PFSK-1 (cell line): ENCODE data around the gene PHACTR4.

Experiments used
- POLR2AphosphoS5 ChIP-seq: IDR thresholded peaks from 2 replicates; pipeline ENCODE4 v1.6.1; 2012; ENCODE audit warnings: low read depth, mild to moderate bottlenecking, control low read depth, low read length, moderate library complexity
- REST ChIP-seq, 2 experiments: IDR thresholded peaks; 2 replicates each; pipeline versions ENCODE4 v1.6.1 to v1.8.0; 2011 to 2012; ENCODE audit warnings: low read depth in 2 of 2, low read length in 2 of 2, control low read depth in 1 of 2, inconsistent platforms in 1 of 2, mild to moderate bottlenecking in 1 of 2, moderate library complexity in 1 of 2; ENCODE audit not compliant: insufficient read depth in 1 of 2
- SIN3A ChIP-seq: IDR thresholded peaks from 2 replicates; pipeline ENCODE4 v1.6.1; 2012; ENCODE audit warnings: mild to moderate bottlenecking, low read length, moderate library complexity, borderline replicate concordance; ENCODE audit not compliant: insufficient read depth
- TAF1 ChIP-seq: IDR thresholded peaks from 2 replicates; pipeline ENCODE4 v1.6.1; 2012; ENCODE audit warnings: low read length, control low read depth, borderline replicate concordance; ENCODE audit not compliant: insufficient read depth

- TF ChIP-seq SIN3A (no peak), TAF1 (no peak), POLR2AphosphoS5 (no peak), REST (IDR thresholded peaks at IDR 0.05; ENCODE audit: insufficient read depth in 1 of 2, low read depth in 2 of 2, low read length in 2 of 2) (no peak)
Observed at GRCh38 chr1:28338897-28339296, 30.6 kb upstream of the PHACTR4 start.
